NCI-H1417 treated with DMSO at 0.1 percent for 48 hours (cell line): ENCODE data around the gene NKTR.

Source experiments
- DNase-seq: peaks from one replicate; lab custom pipeline; 2025; lab: John Stamatoyannopoulos, UW

The NKTR gene

GRCh38 chr3:42694366-42694765 is 93.9 kb downstream of the NKTR start:
- no peak for DNase-seq

GRCh38 chr3:42696356-42697288 is 96.1 kb downstream of the NKTR start:
- DNase-seq, result no peak

GRCh38 chr3:42697289-42698051 is 97.0 kb downstream of the NKTR start:
- DNase-seq, result no peak
